AG08395 (cell line): ENCODE data around the gene TMEM74B.
"Not testable (repeated sequence)": the region's sequence is repeated elsewhere in the genome, so short reads cannot be mapped to it uniquely, and the experiment has no call there.

Experiments used
- DNase-seq: peaks from one replicate; pipeline ENCODE4 v3.0.0; 2012; ENCODE audit warnings: mixed read lengths, low spot score

TMEM74B gene

GRCh38 chr20:1184638-1185315 lies at the start of gene TMEM74B:
TSS of gene TMEM74B (minus strand) at chr20:1184981. CDS start at chr20:1183801, 1,180 bp downstream.
- DNase-seq: no peak

GRCh38 chr20:1232286-1233111 lies 47.7 kb upstream of the TMEM74B start:
- DNase-seq: no peak

- no peak for DNase-seq
Observed at GRCh38 chr20:1229541-1229940, 44.8 kb upstream of the TMEM74B start.

- peak; percentile 93 for DNase-seq
Observed at GRCh38 chr20:1225783-1226654, 41.2 kb upstream of the TMEM74B start, which contains the start of gene RAD21L1. TSS of gene RAD21L1 (plus strand) at chr20:1226044. CDS start at chr20:1228454, 2,410 bp downstream.

- DNase-seq: no peak
Observed at GRCh38 chr20:1225263-1225782, 40.5 kb upstream of the TMEM74B start.

- no peak for DNase-seq
Observed at GRCh38 chr20:1224205-1224890, 39.6 kb upstream of the TMEM74B start.

- DNase-seq: not testable (repeated sequence)
Observed at GRCh38 chr20:1222750-1223149, 38.0 kb upstream of the TMEM74B start.

GRCh38 chr20:1216527-1217427 lies 32.0 kb upstream of the TMEM74B start:
- DNase-seq: not testable (repeated sequence)

GRCh38 chr20:1215386-1216170 lies 30.8 kb upstream of the TMEM74B start:
- no peak for DNase-seq

- DNase-seq: no peak
Observed at GRCh38 chr20:1214838-1215261, 30.1 kb upstream of the TMEM74B start.

- peak; percentile 79 for DNase-seq
Observed at GRCh38 chr20:1212607-1213396, 28.0 kb upstream of the TMEM74B start.

- DNase-seq: no peak
Observed at GRCh38 chr20:1212023-1212422, 27.2 kb upstream of the TMEM74B start.

GRCh38 chr20:1210501-1210900 lies 25.7 kb upstream of the TMEM74B start:
- DNase-seq: no peak

- DNase-seq: no peak
Observed at GRCh38 chr20:1209447-1210387, 24.9 kb upstream of the TMEM74B start.

GRCh38 chr20:1207293-1207878 lies 22.6 kb upstream of the TMEM74B start:
- DNase-seq: no peak

- no peak for DNase-seq
Observed at GRCh38 chr20:1206366-1207148, 21.8 kb upstream of the TMEM74B start.
